LHCN-M2 (cell line): ENCODE measurements around the gene RGS7. TPM values are rescaled to one million over a fixed set of nuclear protein-coding genes. Genes with fewer than 3 reads are reported as not detected.

Experiments used
- DNase-seq: peaks from one replicate; pipeline ENCODE4 v3.0.0-alpha.2; 2012; ENCODE audit warnings: low read depth
- total RNA-seq: library from RNA; depleted of rRNA; stranded (reverse); fragments of >200 nt; gene quantifications from 2 replicates; pipeline ENCODE4 v1.2.3, GENCODE V29; 2014

The RGS7 gene
- total RNA-seq, 1 experiment from 2014 or later = 0.11 TPM

GRCh38 chr1:240835291-240835690 is 521.7 kb downstream of the RGS7 start:
- no peak for DNase-seq

- no peak for DNase-seq
These were observed 523.9 kb downstream of the RGS7 start for GRCh38 chr1:240833075-240833474.

- no peak for DNase-seq
These were observed 525.1 kb downstream of the RGS7 start for GRCh38 chr1:240831922-240832321.

- DNase-seq = peak; percentile 56
These were observed 525.8 kb downstream of the RGS7 start for GRCh38 chr1:240831191-240831631.

- DNase-seq = no peak
These were observed 527.5 kb downstream of the RGS7 start for GRCh38 chr1:240829487-240829886.

- no peak for DNase-seq
These were observed 529.2 kb downstream of the RGS7 start for GRCh38 chr1:240827786-240828185.

GRCh38 chr1:240824238-240824637 is 532.8 kb downstream of the RGS7 start:
- DNase-seq = no peak

GRCh38 chr1:240823357-240823756 is 533.6 kb downstream of the RGS7 start:
- DNase-seq = no peak

GRCh38 chr1:240821925-240822324 is 535.1 kb downstream of the RGS7 start:
- no peak for DNase-seq

- peak; percentile 13 for DNase-seq
These were observed 536.2 kb downstream of the RGS7 start for GRCh38 chr1:240820816-240821215.

GRCh38 chr1:240816472-240816871 is 540.5 kb downstream of the RGS7 start:
- no peak for DNase-seq

GRCh38 chr1:240813720-240814119 is 543.3 kb downstream of the RGS7 start:
- DNase-seq = no peak

- no peak for DNase-seq
These were observed 545.7 kb downstream of the RGS7 start for GRCh38 chr1:240811256-240811655.

- no peak for DNase-seq
These were observed 548.6 kb downstream of the RGS7 start for GRCh38 chr1:240808381-240808780.

- DNase-seq = peak; percentile 46
These were observed 550.7 kb downstream of the RGS7 start for GRCh38 chr1:240806200-240806745.

GRCh38 chr1:240804475-240804874 is 552.5 kb downstream of the RGS7 start:
- DNase-seq = peak; percentile 32

GRCh38 chr1:240803151-240803550 is 553.9 kb downstream of the RGS7 start:
- DNase-seq = peak; percentile 73

- DNase-seq = no peak
These were observed 554.7 kb downstream of the RGS7 start for GRCh38 chr1:240802271-240802670.

GRCh38 chr1:240801442-240801841 is 555.6 kb downstream of the RGS7 start:
- DNase-seq = peak; percentile 48

- no peak for DNase-seq
These were observed 556.7 kb downstream of the RGS7 start for GRCh38 chr1:240800291-240800690.

- peak; percentile 33 for DNase-seq
These were observed 560.0 kb downstream of the RGS7 start for GRCh38 chr1:240797050-240797449.

- DNase-seq = no peak
These were observed 562.8 kb downstream of the RGS7 start for GRCh38 chr1:240794046-240794843.

- no peak for DNase-seq
These were observed 564.0 kb downstream of the RGS7 start for GRCh38 chr1:240792915-240793529.
